Lower leg skin (tissue), 4 donors: Measurements from ENCODE around the gene UBE3D. TPM values are rescaled to one million over a fixed set of nuclear protein-coding genes. Genes with fewer than 3 reads are reported as not detected.
"Not testable (repeated sequence)": the region's sequence is repeated elsewhere in the genome, so short reads cannot be mapped to it uniquely, and the experiment has no call there.

Source experiments
- DNase-seq, 2 donors: peaks; one replicate each; pipeline ENCODE4 v3.0.0-alpha.2; 2019; ENCODE audit warnings: low spot score in 2 of 2
- H3K4me3 ChIP-seq: fragments of 200-600 bp; sonication (generic); 2 replicates; pipeline ENCODE4 v1.5.1; 2017; ENCODE audit warnings: mild to moderate bottlenecking, low read depth; ENCODE audit not compliant: poor library complexity, severe bottlenecking
- POLR2A ChIP-seq, 2 donors: fragments of 450-650 bp; IDR thresholded peaks; one replicate each; pipeline ENCODE4 v1.6.1; 2016 to 2017; ENCODE audit warnings: antibody characterized with exemption in 2 of 2, mild to moderate bottlenecking in 1 of 2, moderate library complexity in 1 of 2
- WGBS, 2 donors: methylation state at CpG; one replicate each; pipeline ENCODE4 v1.1.5; 2018; 5-methylcytosine and 5-hydroxymethylcytosine counted together
- intact Hi-C: fragments of 100-400 bp; cut with DNase I; formaldehyde crosslinking; loops from one replicate; pipeline ENCODE4 v1.15.0; 2023; ENCODE audit warnings: low total_unique reads
- total RNA-seq, 4 donors: library from RNA; depleted of rRNA; stranded (reverse); fragments of >200 nt; gene quantifications; one replicate each; pipeline ENCODE4 v1.1.0, GENCODE V29; 2016
- TF ChIP-seq, protein P1 (sequence below), 3 donors: fragments of 450-650 bp; IDR thresholded peaks; one replicate each; pipeline ENCODE4 v1.5.1; 2016; ENCODE audit warnings: antibody characterized with exemption in 3 of 3, mild to moderate bottlenecking in 3 of 3, moderate library complexity in 2 of 3

Gene UBE3D
- total RNA-seq, 4 donors from 2014 or later = 5.1 to 5.8 (median 5.2) TPM

DNA sequence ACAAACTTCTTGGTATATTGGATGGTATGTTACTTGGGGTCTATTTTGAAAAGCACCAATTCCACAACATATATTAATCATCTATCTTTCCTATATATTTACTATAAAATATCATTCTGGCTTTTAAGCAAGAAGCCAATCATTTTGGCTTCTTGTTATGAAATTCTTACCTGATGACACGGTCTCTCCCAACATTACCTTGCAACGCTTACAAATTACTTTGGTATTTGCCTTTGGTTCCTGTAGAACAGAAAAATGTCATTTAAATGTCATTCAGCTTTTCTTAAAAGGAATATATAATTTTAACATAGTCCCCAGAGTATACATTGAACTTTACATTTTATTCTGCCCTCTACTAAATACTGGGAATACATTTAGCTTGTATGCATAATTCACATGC is 27.4 kb downstream of the UBE3D start:
- DNase-seq = no peak
- WGBS, 2 donors = 96 to 97% methylated on average over 2 of the region's 2 CpGs
- intact Hi-C loops = no loop called here
- TF ChIP-seq POLR2A (IDR thresholded peaks at IDR 0.05) = no peak
- TF ChIP-seq, protein P1, sequence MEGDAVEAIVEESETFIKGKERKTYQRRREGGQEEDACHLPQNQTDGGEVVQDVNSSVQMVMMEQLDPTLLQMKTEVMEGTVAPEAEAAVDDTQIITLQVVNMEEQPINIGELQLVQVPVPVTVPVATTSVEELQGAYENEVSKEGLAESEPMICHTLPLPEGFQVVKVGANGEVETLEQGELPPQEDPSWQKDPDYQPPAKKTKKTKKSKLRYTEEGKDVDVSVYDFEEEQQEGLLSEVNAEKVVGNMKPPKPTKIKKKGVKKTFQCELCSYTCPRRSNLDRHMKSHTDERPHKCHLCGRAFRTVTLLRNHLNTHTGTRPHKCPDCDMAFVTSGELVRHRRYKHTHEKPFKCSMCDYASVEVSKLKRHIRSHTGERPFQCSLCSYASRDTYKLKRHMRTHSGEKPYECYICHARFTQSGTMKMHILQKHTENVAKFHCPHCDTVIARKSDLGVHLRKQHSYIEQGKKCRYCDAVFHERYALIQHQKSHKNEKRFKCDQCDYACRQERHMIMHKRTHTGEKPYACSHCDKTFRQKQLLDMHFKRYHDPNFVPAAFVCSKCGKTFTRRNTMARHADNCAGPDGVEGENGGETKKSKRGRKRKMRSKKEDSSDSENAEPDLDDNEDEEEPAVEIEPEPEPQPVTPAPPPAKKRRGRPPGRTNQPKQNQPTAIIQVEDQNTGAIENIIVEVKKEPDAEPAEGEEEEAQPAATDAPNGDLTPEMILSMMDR (IDR thresholded peaks at IDR 0.05) = no peak
- no peak overlapping the region for H3K4me3 ChIP-seq

DNA sequence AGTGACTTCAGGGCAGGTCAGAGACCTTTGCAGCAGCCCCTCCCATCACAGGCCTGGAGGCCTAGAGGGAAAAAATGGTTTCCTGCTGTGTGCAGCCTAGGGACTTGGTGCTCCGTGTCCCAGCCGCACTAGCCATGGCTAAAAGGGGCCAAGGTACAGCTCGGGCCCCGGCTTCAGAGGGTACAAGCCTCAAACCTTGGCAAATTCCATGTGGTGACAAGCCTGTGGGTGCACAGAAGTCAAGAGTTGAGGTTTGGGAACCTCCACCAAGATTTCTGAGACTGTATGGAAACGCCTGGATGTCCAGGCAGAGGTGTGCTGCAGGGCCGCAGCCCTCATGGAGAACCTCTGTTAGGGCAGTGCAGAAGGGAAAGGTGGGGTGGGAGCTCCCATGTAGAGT is 34.0 kb downstream of the UBE3D start:
- intact Hi-C loops = no loop called here
- H3K4me3 ChIP-seq = no peak overlapping the region
- 98 to 99% methylated on average over 6 of the region's 6 CpGs for WGBS, 2 donors
- no peak for DNase-seq
- TF ChIP-seq POLR2A (IDR thresholded peaks at IDR 0.05) = no peak
- TF ChIP-seq, protein P1 (IDR thresholded peaks at IDR 0.05) = no peak

GRCh38 chr6:83019741-83020140 is 45.9 kb downstream of the UBE3D start:
- intact Hi-C loops = no loop called here
- no peak overlapping the region for H3K4me3 ChIP-seq
- TF ChIP-seq, protein P1 (IDR thresholded peaks at IDR 0.05) = no peak
- TF ChIP-seq POLR2A (IDR thresholded peaks at IDR 0.05) = no peak
- 95 to 96% methylated on average over 4 of the region's 4 CpGs for WGBS, 2 donors
- no peak for DNase-seq

- H3K4me3 ChIP-seq, DNase-seq, intact Hi-C loops: not testable (repeated sequence)
- 79 to 81% methylated on average over 3 of the region's 3 CpGs for WGBS, 2 donors
Observed at GRCh38 chr6:83011131-83011530, 54.5 kb downstream of the UBE3D start.

- intact Hi-C loops = no loop called here
- DNase-seq = no peak
- no peak overlapping the region for H3K4me3 ChIP-seq
- TF ChIP-seq POLR2A (IDR thresholded peaks at IDR 0.05) = no peak
- TF ChIP-seq, protein P1 (IDR thresholded peaks at IDR 0.05) = no peak
- 28 to 35% methylated on average over 1 of the region's 1 CpG for WGBS, 2 donors
Observed at GRCh38 chr6:83008626-83009025, 57.0 kb downstream of the UBE3D start.

GRCh38 chr6:83006270-83006905 is 59.3 kb downstream of the UBE3D start:
- intact Hi-C loops = no loop called here
- TF ChIP-seq, protein P1 (IDR thresholded peaks at IDR 0.05) = no peak
- no peak for TF ChIP-seq POLR2A (IDR thresholded peaks at IDR 0.05)
- H3K4me3 ChIP-seq = no peak overlapping the region
- DNase-seq = no peak
- WGBS, 2 donors = 85 to 87% methylated on average over 2 of the region's 2 CpGs
